H54 (cell line): ENCODE measurements around the gene ZNF491.
A peak's percentile ranks its signal among the peaks of the same experiment; 100 is the strongest.
"Not testable (repeated sequence)": the region's sequence is repeated elsewhere in the genome, so short reads cannot be mapped to it uniquely, and the experiment has no call there.

Source experiments
- DNase-seq: peaks from one replicate; pipeline ENCODE4 v3.0.0; 2011; ENCODE audit warnings: low spot score, mixed read lengths; ENCODE audit not compliant: insufficient read length
- FAIRE-seq: peaks from 3 replicates; lab custom pipeline; 2011; peaks lifted over from hg19 to GRCh38; lab: Jason Lieb, UNC
- POLR2A ChIP-seq: IDR thresholded peaks from 2 replicates; pipeline ENCODE4 v1.6.1; 2011; ENCODE audit warnings: low read depth, mild to moderate bottlenecking, low read length

The ZNF491 gene

GRCh38 chr19:11798391-11799330, at the start of gene ZNF491:
ZNF491 (plus strand) TSS chr19:11798523; CDS start chr19:11805954, 7,431 bp downstream.
- DNase-seq (peak; percentile 93), FAIRE-seq (peak; percentile 85)
- peak; percentile 63 for TF ChIP-seq POLR2A

DNA sequence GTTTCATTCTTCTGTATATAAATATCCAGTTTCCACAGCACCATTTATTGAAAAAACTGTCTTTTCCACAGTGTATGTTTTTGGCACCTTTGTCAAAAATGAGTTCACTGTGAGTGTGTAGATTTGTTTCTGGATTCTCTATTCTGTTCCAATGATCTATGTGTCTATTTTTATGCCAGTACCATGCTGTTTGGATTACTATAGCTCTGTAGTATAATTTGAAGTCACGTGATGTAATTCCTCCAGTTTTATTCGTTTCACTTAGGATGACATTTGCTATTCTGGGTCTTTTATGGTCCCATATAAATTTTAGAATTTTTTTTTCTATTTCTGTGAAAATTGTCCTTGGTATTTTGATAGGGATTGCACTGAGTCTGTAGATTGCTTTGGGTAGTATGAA, 48.6 kb upstream of the ZNF491 start:
- FAIRE-seq (no peak), DNase-seq (no peak)
- TF ChIP-seq POLR2A: no peak

GRCh38 chr19:11752244-11752736, 46.0 kb upstream of the ZNF491 start:
- TF ChIP-seq POLR2A: no peak
- FAIRE-seq: no peak

DNA sequence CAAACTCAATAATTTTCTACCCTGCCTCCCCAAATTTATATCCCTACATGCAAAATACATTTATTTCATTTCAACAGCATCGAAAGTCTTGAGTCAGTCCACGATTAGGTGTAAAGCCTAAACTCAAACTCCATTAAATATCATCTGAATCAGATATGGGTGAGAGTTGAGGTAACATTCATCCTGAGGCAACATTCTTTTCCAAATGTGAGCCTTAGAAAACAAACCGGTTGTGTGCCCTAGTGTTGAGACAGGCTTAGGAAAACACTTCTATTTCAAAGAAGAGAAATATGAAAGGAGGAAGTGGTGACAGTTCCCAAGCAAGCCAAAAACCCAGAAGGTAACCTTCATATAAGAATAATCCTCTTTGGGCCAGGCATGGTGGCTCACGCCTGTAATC, 43.7 kb upstream of the ZNF491 start:
- no peak for TF ChIP-seq POLR2A
- no peak for FAIRE-seq
- DNase-seq: no peak

More at GRCh38 chr19:11752244-11752736, 46.0 kb upstream of the ZNF491 start:
- DNase-seq: no peak

DNA sequence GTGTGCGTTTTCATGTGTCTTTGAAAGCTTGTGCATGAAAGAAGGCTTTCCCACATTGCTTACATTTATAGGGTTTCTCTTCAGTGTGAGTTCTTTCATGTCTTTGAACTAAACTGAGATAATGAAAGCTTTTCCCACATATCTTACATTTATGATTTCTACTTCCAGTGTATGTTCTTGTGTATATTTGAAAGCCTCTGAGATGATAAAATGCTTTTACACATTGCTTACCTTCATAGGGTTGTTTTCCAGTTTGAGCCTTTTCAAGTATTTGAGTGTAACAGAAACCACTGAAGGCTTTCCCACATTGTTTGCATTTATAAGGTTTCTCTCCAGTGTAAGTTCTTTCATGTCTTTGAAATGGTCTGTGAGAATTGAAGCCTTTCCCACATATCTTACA, 41.4 kb upstream of the ZNF491 start:
- no peak for TF ChIP-seq POLR2A
- FAIRE-seq (no peak), DNase-seq (no peak)

DNA sequence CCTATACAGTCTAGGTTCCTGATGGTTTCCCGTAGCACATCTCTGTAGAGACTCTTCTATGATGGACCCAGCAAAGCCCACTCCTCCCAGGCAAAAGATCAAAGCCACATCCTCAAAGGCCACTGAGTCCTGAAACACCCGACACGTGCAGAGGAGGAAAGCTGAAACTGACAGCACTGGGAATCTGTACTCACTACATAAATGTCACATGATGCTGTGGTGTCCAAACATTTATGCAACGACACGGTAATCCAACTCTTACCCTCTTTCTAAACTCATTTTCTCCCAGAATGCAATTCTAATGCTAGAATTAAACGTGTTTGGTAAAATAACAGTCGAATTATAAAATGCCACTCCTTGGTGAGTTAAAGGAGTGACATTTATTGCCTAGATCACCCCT, 38.5 kb upstream of the ZNF491 start:
- no peak for TF ChIP-seq POLR2A
- DNase-seq: no peak
- no peak for FAIRE-seq

GRCh38 chr19:11763117-11763516, 35.2 kb upstream of the ZNF491 start:
- TF ChIP-seq POLR2A: no peak
- no peak for FAIRE-seq

GRCh38 chr19:11763611-11764010, 34.7 kb upstream of the ZNF491 start:
- TF ChIP-seq POLR2A: no peak
- FAIRE-seq: no peak
- DNase-seq: no peak

More at GRCh38 chr19:11763117-11763516, 35.2 kb upstream of the ZNF491 start:
- no peak for DNase-seq

GRCh38 chr19:11766597-11767591, 31.4 kb upstream of the ZNF491 start, which contains the start of gene ZNF441:
ZNF441 (plus strand) TSS chr19:11767000; CDS start chr19:11767194, 194 bp downstream.
- peak; percentile 75 for TF ChIP-seq POLR2A
- peak; percentile 82 for DNase-seq
- FAIRE-seq: peak; percentile 95

DNA sequence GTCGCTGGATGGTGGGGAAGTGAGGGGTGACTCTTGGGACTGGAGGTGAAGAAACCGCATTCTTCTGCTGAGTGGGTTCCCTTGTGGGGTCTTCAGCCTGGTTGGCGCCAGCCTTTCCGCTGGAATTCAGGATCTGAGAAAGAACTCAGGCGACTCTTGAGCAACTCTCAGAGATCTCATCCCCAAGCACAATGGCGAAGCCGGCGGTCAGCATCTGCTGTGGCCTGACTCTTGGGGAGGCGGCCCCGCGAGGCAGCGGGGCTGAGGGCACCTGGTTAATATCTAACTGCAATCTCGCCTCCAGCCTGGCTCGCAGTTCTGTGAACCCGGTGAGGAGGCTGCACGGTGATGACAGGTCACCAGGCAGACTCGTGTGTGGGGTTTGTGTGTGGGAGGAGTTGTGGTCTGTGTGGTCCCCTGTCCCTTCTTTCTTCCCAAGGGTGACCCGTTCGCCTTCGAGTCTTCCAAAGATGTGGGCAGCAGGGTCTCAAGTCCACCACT, 30.6 kb upstream of the ZNF491 start:
- TF ChIP-seq POLR2A: no peak
- FAIRE-seq (no peak), DNase-seq (no peak)

DNA sequence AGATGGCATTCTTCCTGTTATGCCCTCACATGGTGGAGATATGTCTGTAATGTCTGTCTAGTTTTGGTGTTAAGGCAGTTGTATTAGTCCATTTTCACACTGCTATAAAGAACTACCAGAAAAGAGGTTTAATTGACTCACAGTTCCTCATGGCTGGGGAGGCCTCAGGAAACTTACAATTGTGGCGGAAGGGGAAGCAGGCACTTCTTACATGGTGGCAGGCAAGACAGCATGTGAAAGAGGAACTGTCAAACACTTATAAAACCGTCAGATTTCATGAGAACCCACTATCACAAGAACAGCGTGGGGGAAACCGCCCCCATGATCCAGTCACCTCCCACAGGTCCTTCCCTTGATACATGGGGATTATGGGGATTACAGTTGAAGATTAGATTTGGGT, 28.3 kb upstream of the ZNF491 start:
- DNase-seq (no peak), FAIRE-seq (no peak)
- TF ChIP-seq POLR2A: no peak

GRCh38 chr19:11771520-11771919, 26.8 kb upstream of the ZNF491 start:
- not testable (repeated sequence) for FAIRE-seq

GRCh38 chr19:11776669-11777068, 21.7 kb upstream of the ZNF491 start:
- FAIRE-seq, DNase-seq: not testable (repeated sequence)

More at GRCh38 chr19:11771520-11771919, 26.8 kb upstream of the ZNF491 start:
- DNase-seq: not testable (repeated sequence)
